TTC549 (cell line): ENCODE measurements around the gene WDR27.
"Not testable (repeated sequence)": the region's sequence is repeated elsewhere in the genome, so short reads cannot be mapped to it uniquely, and the experiment has no call there.

Experiments used
- FAIRE-seq: peaks from 2 replicates; lab custom pipeline; 2012; peaks lifted over from hg19 to GRCh38; lab: Jason Lieb, UNC

Gene WDR27

GRCh38 chr6:169520104-169520503 is 181.7 kb downstream of the WDR27 start:
- no peak for FAIRE-seq

- FAIRE-seq = no peak
Observed at GRCh38 chr6:169518451-169518850, 183.4 kb downstream of the WDR27 start.

- FAIRE-seq = peak; percentile 98
Observed at GRCh38 chr6:169513478-169514193, 188.2 kb downstream of the WDR27 start.

- not testable (repeated sequence) for FAIRE-seq
Observed at GRCh38 chr6:169511785-169512184, 190.0 kb downstream of the WDR27 start.

GRCh38 chr6:169510871-169511270 is 191.0 kb downstream of the WDR27 start:
- no peak for FAIRE-seq

- no peak for FAIRE-seq
Observed at GRCh38 chr6:169508452-169508851, 193.4 kb downstream of the WDR27 start.

GRCh38 chr6:169503422-169504152 is 198.2 kb downstream of the WDR27 start:
- no peak for FAIRE-seq

GRCh38 chr6:169502445-169502844 is 199.4 kb downstream of the WDR27 start:
- FAIRE-seq = no peak

GRCh38 chr6:169501777-169502313 is 200.0 kb downstream of the WDR27 start:
- no peak for FAIRE-seq

- FAIRE-seq = no peak
Observed at GRCh38 chr6:169501128-169501527, 200.7 kb downstream of the WDR27 start.

- no peak for FAIRE-seq
Observed at GRCh38 chr6:169500688-169501087, 201.1 kb downstream of the WDR27 start.

GRCh38 chr6:169499848-169500247 is 202.0 kb downstream of the WDR27 start:
- FAIRE-seq = no peak

- no peak for FAIRE-seq
Observed at GRCh38 chr6:169498916-169499513, 202.8 kb downstream of the WDR27 start.

- FAIRE-seq = no peak
Observed at GRCh38 chr6:169495601-169496000, 206.2 kb downstream of the WDR27 start.

- no peak for FAIRE-seq
Observed at GRCh38 chr6:169494038-169494437, 207.8 kb downstream of the WDR27 start.

GRCh38 chr6:169491482-169491881 is 210.3 kb downstream of the WDR27 start:
- no peak for FAIRE-seq

- no peak for FAIRE-seq
Observed at GRCh38 chr6:169490830-169491229, 211.0 kb downstream of the WDR27 start.

- no peak for FAIRE-seq
Observed at GRCh38 chr6:169490246-169490641, 211.6 kb downstream of the WDR27 start.

- no peak for FAIRE-seq
Observed at GRCh38 chr6:169489563-169490245, 212.1 kb downstream of the WDR27 start.

- FAIRE-seq = no peak
Observed at GRCh38 chr6:169487579-169488436, 214.0 kb downstream of the WDR27 start.

- FAIRE-seq = no peak
Observed at GRCh38 chr6:169479783-169480495, 221.9 kb downstream of the WDR27 start.
